OCI-LY3 (cell line): ENCODE measurements around the gene TMA7.
A peak's percentile ranks its signal among the peaks of the same experiment; 100 is the strongest.

Experiments used
- H2AFZ ChIP-seq: fragments of 200-600, 300-600 bp; shearing (Covaris generic); 2 replicates; pipeline ENCODE4 v1.6.0; 2014; ENCODE audit warnings: antibody characterized with exemption, low read depth, low read length
- H3K27ac ChIP-seq: fragments of 200-600, 300-600 bp; sonication (generic); 2 replicates; pipeline ENCODE4 v1.5.1; 2014; ENCODE audit warnings: mild to moderate bottlenecking, low read length, moderate library complexity, mixed read lengths
- H3K27me3 ChIP-seq: fragments of 200-600, 300-600 bp; sonication (generic); 2 replicates; pipeline ENCODE4 v1.6.1; 2014; ENCODE audit warnings: low read depth, low read length, mixed read lengths
- H3K36me3 ChIP-seq: fragments of 200-600, 300-600 bp; sonication (generic); replicated peaks from 2 replicates; pipeline ENCODE3; 2014; ENCODE audit warnings: low read depth, low read length, mixed read lengths
- H3K4me1 ChIP-seq: fragments of 300-600, 200-600 bp; sonication (generic); 2 replicates; pipeline ENCODE4 v1.6.1; 2014; ENCODE audit warnings: low read length, mixed read lengths
- H3K4me2 ChIP-seq: fragments of 200-600, 300-600 bp; sonication (generic); 2 replicates; pipeline ENCODE4 v1.6.1; 2014; ENCODE audit warnings: low read length, mixed read lengths
- H3K4me3 ChIP-seq: fragments of 300-600, 200-600 bp; sonication (generic); 2 replicates; pipeline ENCODE4 v1.5.1; 2014; ENCODE audit warnings: antibody characterized with exemption, mild to moderate bottlenecking, low read length, moderate library complexity
- H3K79me2 ChIP-seq: fragments of 300-600, 200-600 bp; shearing (Covaris generic); 2 replicates; pipeline ENCODE4 v1.6.1; 2014; ENCODE audit warnings: mild to moderate bottlenecking, low read length, mixed read lengths
- H3K9ac ChIP-seq: fragments of 300-600, 200-600 bp; shearing (Covaris generic); 2 replicates; pipeline ENCODE4 v1.6.0; 2014; ENCODE audit warnings: mild to moderate bottlenecking, low read length, moderate library complexity
- H3K9me3 ChIP-seq: fragments of 200-600, 300-600 bp; shearing (Covaris generic); 2 replicates; pipeline ENCODE4 v1.6.1; 2014; ENCODE audit warnings: low read length, mixed read lengths; ENCODE audit not compliant: insufficient read depth
- H4K20me1 ChIP-seq: fragments of 200-600, 300-600 bp; sonication (generic); 2 replicates; pipeline ENCODE4 v1.6.1; 2016; ENCODE audit warnings: low read length, mixed read lengths; ENCODE audit not compliant: insufficient read depth
- CTCF ChIP-seq: fragments of 200-600, 300-600 bp; sonication (generic); IDR thresholded peaks from 2 replicates; pipeline ENCODE4 v1.5.1; 2014; ENCODE audit warnings: antibody characterized with exemption, low read length, low read depth
- EZH2phosphoT487 ChIP-seq: fragments of 200-600 bp; shearing (Covaris generic); IDR thresholded peaks from 2 replicates; pipeline ENCODE4 v1.6.1; 2018; ENCODE audit warnings: antibody characterized with exemption, mixed run types, low read depth

TMA7 gene

DNA sequence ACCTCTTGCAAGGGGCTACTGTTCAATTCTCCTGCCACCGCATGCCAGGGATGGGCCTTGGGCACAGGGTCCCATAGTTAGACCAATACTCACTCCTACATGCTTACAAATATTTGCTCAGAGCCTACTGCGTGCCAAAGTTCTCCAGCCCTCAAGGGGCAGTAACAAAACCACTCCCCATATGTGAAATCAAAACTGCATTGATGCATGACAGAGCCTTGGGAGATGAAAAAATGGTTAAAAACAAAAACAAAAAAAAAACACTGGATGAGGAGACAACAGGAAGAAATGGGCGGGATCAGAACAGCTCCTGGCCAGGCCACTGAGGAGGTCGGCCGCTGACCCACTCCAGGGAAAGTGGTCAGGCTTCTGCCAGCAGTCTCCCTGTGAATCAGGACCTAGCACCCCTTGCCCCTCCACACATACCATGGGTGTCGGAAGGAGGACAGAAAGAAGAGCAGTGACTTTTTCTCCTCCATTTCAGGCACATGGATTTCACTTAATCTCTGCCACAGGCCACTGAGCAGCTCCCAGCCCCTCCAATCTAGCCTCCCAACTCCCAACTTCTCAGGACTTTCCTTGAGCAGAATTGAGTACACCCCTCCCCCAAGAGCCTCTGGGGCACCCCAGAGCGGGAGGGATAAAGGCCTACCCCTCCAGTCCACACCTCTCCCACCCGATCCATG lies 13.0 kb upstream of the TMA7 start:
- no peak overlapping the region for H3K27ac ChIP-seq
- H3K4me2 ChIP-seq: no peak overlapping the region
- no peak for TF ChIP-seq EZH2phosphoT487
- TF ChIP-seq CTCF: no peak
- H3K79me2 ChIP-seq: peaks cover 26% of the 10 kb centered on the region
- peaks cover 26% of the 10 kb centered on the region; the same call in 1 of the 2 replicates for H3K4me1 ChIP-seq
- no peaks in the 10 kb centered on the region for H3K27me3 ChIP-seq
- H3K9ac ChIP-seq: no peak overlapping the region
- no peak overlapping the region for H2AFZ ChIP-seq
- H3K9me3 ChIP-seq: no peaks in the 10 kb centered on the region
- no peak overlapping the region for H3K4me3 ChIP-seq
- peaks cover 8% of the 10 kb centered on the region for H3K36me3 ChIP-seq
- H4K20me1 ChIP-seq: peaks cover 4% of the 10 kb centered on the region; the same call in 1 of the 2 replicates

DNA sequence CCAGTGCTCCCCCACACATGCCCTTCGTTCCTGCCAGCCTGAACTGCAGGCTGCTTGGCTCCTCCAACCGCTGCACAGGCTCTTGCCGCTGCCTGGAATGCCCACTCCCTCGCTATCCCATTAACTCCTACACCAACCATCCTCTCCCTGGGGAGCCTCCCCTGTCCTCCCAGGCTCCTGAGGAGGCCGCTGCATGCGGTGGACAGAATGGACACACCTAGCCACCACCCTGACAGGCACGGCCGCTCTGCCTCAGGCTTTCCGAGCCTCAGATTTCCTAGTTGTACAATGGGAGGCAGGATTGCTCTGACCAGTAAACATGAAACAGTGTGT lies 12.5 kb upstream of the TMA7 start:
- peak overlapping the region; percentile 78 for H3K4me2 ChIP-seq
- H3K27ac ChIP-seq: no peak overlapping the region
- H3K27me3 ChIP-seq: no peaks in the 10 kb centered on the region
- H3K9me3 ChIP-seq: no peaks in the 10 kb centered on the region
- H3K79me2 ChIP-seq: peaks cover 26% of the 10 kb centered on the region
- H3K9ac ChIP-seq: no peak overlapping the region
- TF ChIP-seq CTCF (no peak), EZH2phosphoT487 (no peak)
- no peak overlapping the region for H3K4me3 ChIP-seq
- peaks cover 13% of the 10 kb centered on the region for H3K36me3 ChIP-seq
- peaks cover 31% of the 10 kb centered on the region; the same call in 1 of the 2 replicates for H3K4me1 ChIP-seq
- H2AFZ ChIP-seq: no peak overlapping the region
- H4K20me1 ChIP-seq: peaks cover 4% of the 10 kb centered on the region; the same call in 1 of the 2 replicates

GRCh38 chr3:48428088-48428571 lies 11.9 kb upstream of the TMA7 start:
- peak overlapping the region; percentile 78 for H3K4me2 ChIP-seq
- peak overlapping the region; percentile 85 for H3K4me3 ChIP-seq

More at GRCh38 chr3:48428088-48428571, 11.9 kb upstream of the TMA7 start:
- H3K4me1 ChIP-seq: peaks cover 30% of the 10 kb centered on the region; the same call in 1 of the 2 replicates
- no peaks in the 10 kb centered on the region for H3K27me3 ChIP-seq
- H3K27ac ChIP-seq: no peak overlapping the region
- H2AFZ ChIP-seq: no peak overlapping the region
- peak overlapping the region; percentile 75 for H3K9ac ChIP-seq
- peaks cover 4% of the 10 kb centered on the region; the same call in 1 of the 2 replicates for H4K20me1 ChIP-seq
- no peak for TF ChIP-seq EZH2phosphoT487
- TF ChIP-seq CTCF: no peak
- H3K36me3 ChIP-seq: peaks cover 16% of the 10 kb centered on the region
- H3K79me2 ChIP-seq: peaks cover 26% of the 10 kb centered on the region
- H3K9me3 ChIP-seq: no peaks in the 10 kb centered on the region
